Ascending aorta (tissue), 2 donors: ENCODE data around the gene LRCOL1. TPM values are rescaled to one million over a fixed set of nuclear protein-coding genes. Genes with fewer than 3 reads are reported as not detected.

ENCODE experiments used
- DNase-seq, 2 donors: peaks; one replicate each; pipeline ENCODE4 v3.0.0-alpha.2; 2019; ENCODE audit warnings: low spot score in 2 of 2
- H3K27ac ChIP-seq, 2 donors: fragments of 200-600 bp; sonication (generic); one replicate each; pipeline ENCODE4 v1.5.1; 2016 to 2017; ENCODE audit warnings: mild to moderate bottlenecking in 1 of 2
- H3K27me3 ChIP-seq: fragments of 200-600 bp; sonication (generic); one replicate; pipeline ENCODE4 v1.5.1; 2017
- H3K36me3 ChIP-seq, 2 donors: fragments of 200-600 bp; sonication (generic); one replicate each; pipeline ENCODE4 v1.5.1; 2016
- H3K4me1 ChIP-seq, 2 donors: fragments of 200-600 bp; sonication (generic); one replicate each; pipeline ENCODE4 v1.5.1; 2016 to 2017; ENCODE audit warnings: mild to moderate bottlenecking in 1 of 2
- H3K4me3 ChIP-seq, 2 donors: fragments of 200-600 bp; sonication (generic); one replicate each; pipeline ENCODE4 v1.5.1; 2016 to 2017; ENCODE audit warnings: mild to moderate bottlenecking in 1 of 2
- H3K9me3 ChIP-seq, 2 donors: fragments of 200-600 bp; sonication (generic); one replicate each; pipeline ENCODE4 v1.5.1; 2016
- intact Hi-C: fragments of 100-400 bp; cut with DNase I; formaldehyde crosslinking; loops from one replicate; pipeline ENCODE4 v1.15.1; 2023
- total RNA-seq: library from RNA; depleted of rRNA; stranded (reverse); fragments of >200 nt; gene quantifications from one replicate; pipeline ENCODE4 v1.1.0, GENCODE V29; 2016
- TF ChIP-seq, protein P1 (sequence below), 3 experiments: fragments of 200-600 bp in 2 of 3; fragments of 450-650 bp in 1 of 3; sonication (generic) in 2 of 3; IDR thresholded peaks; one replicate each; pipeline ENCODE4 v1.5.1; 2016 to 2019; ENCODE audit warnings: antibody characterized with exemption in 3 of 3, mild to moderate bottlenecking in 1 of 3, moderate library complexity in 1 of 3

LRCOL1 gene
- total RNA-seq, 1 donor from 2014 or later = not detected

DNA sequence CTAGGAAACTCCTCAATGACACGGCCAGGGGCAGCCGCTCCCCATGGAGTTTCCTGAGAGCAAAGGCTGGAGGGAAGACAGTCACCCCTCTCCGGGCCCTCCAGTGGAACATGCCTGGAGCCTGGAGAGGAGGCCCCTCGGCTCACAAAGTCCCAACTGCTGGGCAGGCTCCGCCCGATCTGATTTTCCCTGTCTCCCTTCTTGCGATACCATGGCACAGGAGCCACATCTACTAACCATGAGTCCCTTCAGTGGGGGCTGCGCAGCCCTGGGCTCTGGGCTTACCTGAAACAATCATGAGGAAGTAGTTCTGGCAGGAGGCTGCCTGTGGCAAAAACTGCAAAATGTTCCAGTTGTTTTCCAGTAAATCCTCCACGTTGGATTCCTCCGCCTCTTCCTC is 23.5 kb upstream of the LRCOL1 start:
- no peak overlapping the region for H3K27ac ChIP-seq
- DNase-seq = no peak
- no peaks in the 10 kb centered on the region for H3K4me1 ChIP-seq
- H3K9me3 ChIP-seq = no peaks in the 10 kb centered on the region
- no peaks in the 10 kb centered on the region for H3K27me3 ChIP-seq
- intact Hi-C loops = no loop called here
- TF ChIP-seq, protein P1, sequence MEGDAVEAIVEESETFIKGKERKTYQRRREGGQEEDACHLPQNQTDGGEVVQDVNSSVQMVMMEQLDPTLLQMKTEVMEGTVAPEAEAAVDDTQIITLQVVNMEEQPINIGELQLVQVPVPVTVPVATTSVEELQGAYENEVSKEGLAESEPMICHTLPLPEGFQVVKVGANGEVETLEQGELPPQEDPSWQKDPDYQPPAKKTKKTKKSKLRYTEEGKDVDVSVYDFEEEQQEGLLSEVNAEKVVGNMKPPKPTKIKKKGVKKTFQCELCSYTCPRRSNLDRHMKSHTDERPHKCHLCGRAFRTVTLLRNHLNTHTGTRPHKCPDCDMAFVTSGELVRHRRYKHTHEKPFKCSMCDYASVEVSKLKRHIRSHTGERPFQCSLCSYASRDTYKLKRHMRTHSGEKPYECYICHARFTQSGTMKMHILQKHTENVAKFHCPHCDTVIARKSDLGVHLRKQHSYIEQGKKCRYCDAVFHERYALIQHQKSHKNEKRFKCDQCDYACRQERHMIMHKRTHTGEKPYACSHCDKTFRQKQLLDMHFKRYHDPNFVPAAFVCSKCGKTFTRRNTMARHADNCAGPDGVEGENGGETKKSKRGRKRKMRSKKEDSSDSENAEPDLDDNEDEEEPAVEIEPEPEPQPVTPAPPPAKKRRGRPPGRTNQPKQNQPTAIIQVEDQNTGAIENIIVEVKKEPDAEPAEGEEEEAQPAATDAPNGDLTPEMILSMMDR (IDR thresholded peaks at IDR 0.05) = no peak
- H3K4me3 ChIP-seq = no peak overlapping the region
- peaks cover 68 to 89% of the 10 kb centered on the region in 2 donors for H3K36me3 ChIP-seq

DNA sequence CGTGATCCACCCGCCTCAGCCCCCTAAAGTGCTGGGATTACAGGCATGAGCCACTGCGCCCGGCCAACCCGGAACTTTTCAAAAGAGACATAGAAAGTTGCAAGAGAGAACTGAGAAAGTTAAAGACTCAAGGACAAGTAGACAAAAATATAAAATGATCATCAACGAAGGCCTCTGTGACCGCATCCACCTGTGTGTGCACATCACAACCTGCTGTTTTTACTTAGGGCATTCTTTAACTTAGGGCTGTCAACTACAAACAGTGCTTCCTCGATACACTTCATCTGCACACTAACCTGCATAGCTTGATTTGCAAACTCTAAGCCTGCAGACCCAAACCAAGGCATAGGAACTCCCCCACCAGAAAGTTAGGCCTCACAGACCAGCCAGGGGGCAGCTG is 23.0 kb upstream of the LRCOL1 start:
- no peaks in the 10 kb centered on the region for H3K4me1 ChIP-seq
- peaks cover 69 to 84% of the 10 kb centered on the region in 2 donors for H3K36me3 ChIP-seq
- no peaks in the 10 kb centered on the region for H3K27me3 ChIP-seq
- DNase-seq = no peak
- H3K9me3 ChIP-seq = no peaks in the 10 kb centered on the region
- intact Hi-C loops = no loop called here
- H3K27ac ChIP-seq = no peak overlapping the region
- TF ChIP-seq, protein P1 (IDR thresholded peaks at IDR 0.05) = no peak
- no peak overlapping the region for H3K4me3 ChIP-seq

DNA sequence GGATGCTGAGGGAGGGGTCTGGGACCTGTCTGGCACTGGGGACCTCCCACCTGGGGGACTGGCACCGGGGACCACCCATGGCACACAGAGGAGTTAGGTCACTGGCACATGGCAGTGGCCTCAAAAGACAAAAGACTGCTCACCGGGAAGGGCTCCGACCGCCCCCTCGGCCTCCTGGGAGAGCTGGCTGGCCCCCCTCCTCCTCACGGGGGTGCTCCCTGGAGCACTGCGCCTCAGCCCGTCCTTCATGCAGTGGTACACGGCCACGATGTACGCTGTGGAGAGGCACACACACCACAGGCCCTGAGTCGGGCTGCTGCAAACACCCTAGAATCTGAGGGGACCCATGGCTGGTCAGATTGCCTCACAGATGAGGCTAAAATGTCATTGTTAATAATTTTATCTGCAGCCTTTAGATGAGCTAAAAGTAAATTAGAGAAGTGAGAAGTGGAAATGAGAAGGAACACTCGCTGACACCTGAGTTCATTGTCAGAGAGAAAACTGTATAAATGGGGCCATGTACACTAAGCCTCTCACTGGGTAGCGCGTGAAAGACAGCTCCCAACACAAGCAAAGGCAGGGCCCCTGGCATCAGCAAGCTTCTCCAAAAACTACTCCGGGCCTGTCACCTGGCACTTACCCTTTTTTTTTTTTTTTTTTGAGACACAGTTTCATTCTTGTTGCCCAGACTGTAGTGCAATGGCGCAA is 22.3 kb upstream of the LRCOL1 start:
- Histone ChIP-seq H3K4me3 (no peak overlapping the region), H3K9me3 (no peaks in the 10 kb centered on the region), H3K4me1 (no peaks in the 10 kb centered on the region), H3K27ac (no peak overlapping the region), H3K27me3 (no peaks in the 10 kb centered on the region), H3K36me3 (peaks cover 66 to 78% of the 10 kb centered on the region in 2 donors)
- no peak for DNase-seq
- TF ChIP-seq, protein P1 (IDR thresholded peaks at IDR 0.05) = no peak
- intact Hi-C loops = no loop called here

DNA sequence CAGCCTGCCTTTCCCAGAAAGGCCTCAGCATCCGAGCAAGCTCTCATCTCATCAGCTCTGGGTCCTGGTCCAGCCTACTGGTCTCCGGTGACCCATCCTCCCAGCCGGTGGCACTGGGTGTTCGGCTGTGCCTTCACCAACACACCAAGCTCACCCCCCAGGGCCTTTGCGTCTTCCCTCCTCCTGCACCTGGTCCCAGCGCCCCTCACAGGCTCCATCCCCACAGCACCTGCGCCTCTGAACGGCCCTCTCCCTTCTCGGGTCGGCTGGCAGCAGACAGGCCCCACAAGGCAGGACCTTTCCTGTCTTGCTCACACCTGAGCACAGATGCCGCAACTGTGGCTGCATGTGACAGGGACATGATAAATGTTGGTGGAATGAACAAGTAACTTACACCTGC is 21.3 kb upstream of the LRCOL1 start:
- intact Hi-C loops = no loop called here
- TF ChIP-seq, protein P1 (IDR thresholded peaks at IDR 0.05) = no peak
- Histone ChIP-seq H3K27ac (no peak overlapping the region), H3K4me1 (no peaks in the 10 kb centered on the region), H3K27me3 (no peaks in the 10 kb centered on the region), H3K36me3 (peaks cover 61 to 68% of the 10 kb centered on the region in 2 donors), H3K9me3 (no peaks in the 10 kb centered on the region), H3K4me3 (no peak overlapping the region)
- no peak for DNase-seq

DNA sequence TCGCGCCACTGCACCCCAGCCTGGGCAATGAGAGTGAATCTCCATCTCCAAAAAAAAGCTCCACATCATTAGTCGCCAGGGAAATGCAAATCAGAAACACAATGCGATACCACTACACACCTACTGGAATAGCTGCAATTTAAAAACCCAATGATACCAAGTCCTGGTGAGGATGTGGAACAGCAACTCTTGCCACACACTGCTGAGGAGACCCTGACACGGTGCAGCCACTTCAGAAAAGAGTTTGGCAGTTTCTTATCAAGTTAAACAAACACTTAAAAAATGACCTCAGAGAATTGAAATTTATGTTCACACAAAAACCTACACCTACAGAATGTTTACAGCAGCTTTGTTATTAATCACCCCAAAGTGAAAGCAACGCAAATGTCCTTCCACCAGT is 20.3 kb upstream of the LRCOL1 start:
- intact Hi-C loops = no loop called here
- H3K27me3 ChIP-seq = no peaks in the 10 kb centered on the region
- no peak for DNase-seq
- H3K36me3 ChIP-seq = peaks cover 58 to 63% of the 10 kb centered on the region in 2 donors
- no peak overlapping the region for H3K4me3 ChIP-seq
- TF ChIP-seq, protein P1 (IDR thresholded peaks at IDR 0.05) = no peak
- H3K9me3 ChIP-seq = no peaks in the 10 kb centered on the region
- no peaks in the 10 kb centered on the region for H3K4me1 ChIP-seq
- no peak overlapping the region for H3K27ac ChIP-seq
